ENCODE results near the gene AADACL2. TPM values are rescaled to one million over a fixed set of nuclear protein-coding genes. Genes with fewer than 3 reads are reported as not detected.

AADACL2 gene
- total RNA-seq, 1 experiment from 2014 or later = not detected

- Histone ChIP-seq H4K91ac (ENCODE audit: insufficient read length, low read depth, low read length) (no peak overlapping the region), H3K79me2 (ENCODE audit: insufficient read depth, low read length) (no peaks in the 10 kb centered on the region), H3K18ac (ENCODE audit: insufficient read length, low read depth, low read length) (no peak overlapping the region), H2AK5ac (ENCODE audit: insufficient read length, low read length) (no peak overlapping the region), H4K8ac (replicated peaks; ENCODE audit: insufficient read length, low read depth, low read length) (no peak overlapping the region), H3K23ac (ENCODE audit: insufficient read length, low read depth, low read length) (no peak overlapping the region), H4K20me1 (ENCODE audit: control insufficient read depth, insufficient read depth, insufficient read length) (no peaks in the 10 kb centered on the region), H2AFZ (ENCODE audit: low read length) (no peak overlapping the region), H3K4ac (ENCODE audit: low read depth, low read length) (no peak overlapping the region), H3K27me3 (ENCODE audit: insufficient read depth, low read length) (no peaks in the 10 kb centered on the region), H2BK5ac (ENCODE audit: insufficient read length, low read length) (no peak overlapping the region), H2BK120ac (ENCODE audit: low read depth, low read length, poor library complexity, severe bottlenecking) (no peak overlapping the region), H2BK15ac (ENCODE audit: low read depth, low read length) (no peak overlapping the region), H4K5ac (ENCODE audit: insufficient read length, low read depth, low read length) (no peak overlapping the region), H3K27ac (ENCODE audit: insufficient read length, low read depth, low read length) (no peak overlapping the region), H3K9ac (ENCODE audit: extremely low read depth, insufficient read length, low read length) (no peak overlapping the region), H3K4me2 (ENCODE audit: insufficient read depth, insufficient read length, low read length) (no peak overlapping the region), H3K14ac (ENCODE audit: insufficient read depth, low read length) (no peak overlapping the region), H3K23me2 (ENCODE audit: insufficient read length, low read depth, low read length, poor library complexity, severe bottlenecking) (no peaks in the 10 kb centered on the region), H3K79me1 (ENCODE audit: insufficient read depth, low read depth, low read length, poor library complexity, severe bottlenecking) (no peaks in the 10 kb centered on the region), H3K9me3 (ENCODE audit: control insufficient read depth, low read depth, low read length) (no peaks in the 10 kb centered on the region), H3T11ph (ENCODE audit: low read length) (no peak overlapping the region), H3K4me1 (ENCODE audit: insufficient read depth, low read length) (no peaks in the 10 kb centered on the region), H2BK12ac (ENCODE audit: insufficient read length, low read depth, low read length) (no peak overlapping the region), H2BK20ac (ENCODE audit: low read depth, low read length, poor library complexity, severe bottlenecking) (no peak overlapping the region), H3K56ac (ENCODE audit: insufficient read length, low read depth, low read length) (no peak overlapping the region)
- no peaks in the 10 kb centered on the region for H3K9me3 Mint-ChIP-seq
- H3K4me1 Mint-ChIP-seq = peaks cover 0 to 2% of the 10 kb centered on the region in 2 experiments; a peak in 1 of 4 replicates
- DNase-seq = no peak
- H3K27me3 Mint-ChIP-seq (ENCODE audit: low read depth) = no peaks in the 10 kb centered on the region
- TF ChIP-seq CTCF (conservative IDR thresholded peaks at IDR 0.05) = no peak
- H3K36me3 Mint-ChIP-seq (ENCODE audit: insufficient read depth in 1 of 3, low read depth in 3 of 3) = no peaks in the 10 kb centered on the region
- no peak overlapping the region for H3K27ac Mint-ChIP-seq
- WGBS (ENCODE audit: extremely low coverage, insufficient read length, low lambda C conversion rate) = no CpG with 5 or more reads among the region's 2 CpGs
- H3K4me3 Mint-ChIP-seq = no peak overlapping the region
Measured at GRCh38 chr3:151777880-151778279, 44.2 kb downstream of the AADACL2 start.
